Stimulated activated CD8-positive, alpha-beta memory T cell treated with anti-CD3 and anti-CD28 coated beads, Interleukin-4, amount 100 ng/mL, for 24 hours (primary cell): ENCODE measurements around the gene ZNF644.
A peak's percentile ranks its signal among the peaks of the same experiment; 100 is the strongest.

Source experiments
- DNase-seq: peaks from one replicate; pipeline ENCODE4 v3.0.0-alpha.2; 2020; ENCODE audit warnings: low read depth

Gene ZNF644

DNA sequence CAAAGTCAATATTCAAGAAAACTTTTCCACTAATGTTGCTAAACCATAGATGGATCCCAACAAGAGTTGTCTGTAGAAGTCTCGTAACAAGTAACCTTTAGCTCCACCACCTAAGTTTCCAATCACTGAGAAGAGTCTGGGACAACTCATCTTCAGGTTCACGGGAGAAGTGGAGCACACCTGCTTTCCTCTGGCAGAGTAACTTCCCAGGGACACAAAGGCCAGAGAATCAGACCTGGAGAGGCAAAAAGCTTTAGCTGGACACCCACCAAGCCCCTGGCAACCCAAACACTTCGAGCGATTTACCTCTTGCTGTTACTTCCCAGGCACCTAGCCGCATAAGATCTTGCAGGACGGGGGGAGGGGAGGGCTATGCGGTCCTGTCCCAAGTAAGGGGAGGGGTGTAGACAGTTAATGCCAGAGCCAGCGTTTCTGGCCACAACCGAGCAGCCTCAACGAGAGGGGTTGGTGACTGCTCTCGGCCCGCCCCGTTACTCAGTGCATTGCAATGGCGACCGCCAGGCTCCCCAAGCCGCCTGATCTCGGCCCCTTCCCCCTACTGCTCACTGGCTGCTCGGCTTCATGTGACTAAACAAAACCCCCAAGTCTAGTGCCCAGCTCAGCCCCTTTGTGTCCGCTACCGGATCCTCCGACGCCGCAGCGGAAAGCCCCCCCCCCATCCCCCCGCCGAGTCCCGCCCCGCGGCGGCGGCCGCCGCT is 709 bp downstream of the ZNF644 start:
- peak; percentile 53 for DNase-seq

DNA sequence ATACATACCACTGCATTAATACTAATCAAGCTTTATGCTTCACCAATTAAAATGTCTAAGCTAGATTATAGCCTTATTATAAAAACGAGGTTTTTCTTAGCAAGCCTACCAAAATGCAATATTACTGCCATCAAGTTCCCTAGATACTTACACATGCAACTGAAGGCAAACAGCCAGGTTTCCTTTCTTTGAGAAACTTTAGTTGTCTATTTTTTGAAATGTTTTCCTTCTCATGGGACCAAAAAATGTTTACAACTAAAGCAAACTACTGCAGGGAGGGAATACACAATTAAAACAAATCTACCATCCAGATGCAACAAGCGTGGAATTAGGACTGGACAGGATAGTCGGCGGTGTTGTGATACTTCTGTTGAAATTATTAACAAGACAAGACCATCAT is 1.3 kb downstream of the ZNF644 start:
- no peak for DNase-seq

GRCh38 chr1:91018006-91018405 is 3.8 kb downstream of the ZNF644 start:
- DNase-seq, result no peak

- DNase-seq, result no peak
These were observed 5.9 kb downstream of the ZNF644 start for GRCh38 chr1:91015794-91016550.

GRCh38 chr1:91015358-91015780 is 6.5 kb downstream of the ZNF644 start:
- DNase-seq, result no peak

- DNase-seq, result no peak
These were observed 7.4 kb downstream of the ZNF644 start for GRCh38 chr1:91014475-91014874.

DNA sequence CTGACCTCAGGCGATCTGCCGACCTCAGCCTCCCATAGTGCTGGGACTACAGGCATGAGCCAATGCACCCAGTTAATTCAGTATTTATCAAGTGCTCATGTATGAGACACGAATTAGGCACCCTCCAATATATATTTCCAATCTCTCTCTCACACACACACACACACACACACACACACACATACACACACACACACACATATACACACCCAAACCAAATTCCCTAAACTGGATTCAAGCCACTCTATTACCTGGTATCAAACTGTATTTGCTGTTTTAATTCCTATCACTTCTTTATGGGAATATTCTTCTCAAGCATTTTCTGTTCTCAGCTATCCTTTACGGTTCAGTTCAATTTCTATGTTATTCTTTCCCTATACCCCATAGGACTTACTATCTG is 8.5 kb downstream of the ZNF644 start:
- no peak for DNase-seq

DNA sequence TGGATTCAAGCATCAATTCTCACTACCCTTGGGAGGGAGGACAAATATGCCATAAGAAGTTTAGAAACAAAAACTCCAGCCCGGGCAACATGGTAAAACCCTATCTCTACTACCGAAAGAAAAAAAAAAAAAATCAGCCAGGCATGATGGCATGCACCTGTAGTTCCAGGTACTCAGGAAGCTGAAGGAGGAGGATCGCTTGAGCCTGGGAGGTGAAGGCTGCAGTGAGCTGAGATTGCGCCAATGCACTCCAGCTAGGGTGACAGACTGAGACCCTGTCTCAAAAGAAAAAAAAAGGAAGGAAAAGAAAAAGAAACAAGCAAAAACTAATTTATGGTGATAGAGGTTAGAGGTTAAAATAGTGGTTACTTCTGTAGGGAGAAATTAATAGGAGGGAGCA is 9.6 kb downstream of the ZNF644 start:
- no peak for DNase-seq

DNA sequence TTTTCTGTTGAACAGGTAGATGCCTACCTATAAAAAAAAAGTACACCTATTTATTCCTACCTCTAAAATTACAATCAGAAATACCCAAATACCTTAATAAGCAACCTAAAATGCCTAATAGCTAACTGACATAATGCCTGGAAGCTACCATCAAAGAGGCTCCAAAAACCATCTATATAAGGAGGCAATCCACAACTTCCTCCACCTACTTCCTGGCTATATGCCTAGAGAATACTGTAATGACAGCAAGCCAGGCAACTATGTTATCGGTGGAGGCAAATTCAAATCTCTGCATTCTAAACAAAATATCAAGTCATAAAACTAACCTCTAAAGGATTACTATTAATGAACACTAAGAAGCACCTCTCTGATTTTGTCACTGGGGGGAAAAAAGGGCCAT is 10.1 kb downstream of the ZNF644 start:
- DNase-seq, result no peak

GRCh38 chr1:91007827-91008226 is 14.0 kb downstream of the ZNF644 start:
- no peak for DNase-seq

GRCh38 chr1:91007092-91007491 is 14.7 kb downstream of the ZNF644 start:
- no peak for DNase-seq

GRCh38 chr1:91006113-91006908 is 15.5 kb downstream of the ZNF644 start:
- no peak for DNase-seq

DNA sequence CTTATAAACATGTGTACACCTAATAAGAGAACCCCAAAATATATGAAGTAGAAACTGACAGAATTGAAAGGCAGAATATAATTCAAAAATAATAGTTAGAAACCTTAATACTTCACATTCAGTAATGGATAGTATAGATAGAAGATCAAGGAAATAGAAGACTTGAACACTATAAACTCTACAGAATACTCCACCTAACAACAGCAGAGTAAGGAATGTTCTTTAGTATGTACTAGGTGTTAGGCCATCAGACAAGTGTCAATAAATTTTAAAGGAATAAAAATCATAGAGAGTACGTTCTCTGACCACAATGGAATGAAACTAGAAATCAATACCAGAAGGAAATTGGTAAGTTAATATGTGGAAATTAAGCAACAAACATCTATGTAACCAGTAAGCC is 16.6 kb downstream of the ZNF644 start:
- no peak for DNase-seq

GRCh38 chr1:91004145-91004544 is 17.7 kb downstream of the ZNF644 start:
- no peak for DNase-seq

GRCh38 chr1:90996742-90997413 is 25.0 kb downstream of the ZNF644 start:
- DNase-seq, result no peak

GRCh38 chr1:90995311-90995894 is 26.4 kb downstream of the ZNF644 start:
- no peak for DNase-seq

DNA sequence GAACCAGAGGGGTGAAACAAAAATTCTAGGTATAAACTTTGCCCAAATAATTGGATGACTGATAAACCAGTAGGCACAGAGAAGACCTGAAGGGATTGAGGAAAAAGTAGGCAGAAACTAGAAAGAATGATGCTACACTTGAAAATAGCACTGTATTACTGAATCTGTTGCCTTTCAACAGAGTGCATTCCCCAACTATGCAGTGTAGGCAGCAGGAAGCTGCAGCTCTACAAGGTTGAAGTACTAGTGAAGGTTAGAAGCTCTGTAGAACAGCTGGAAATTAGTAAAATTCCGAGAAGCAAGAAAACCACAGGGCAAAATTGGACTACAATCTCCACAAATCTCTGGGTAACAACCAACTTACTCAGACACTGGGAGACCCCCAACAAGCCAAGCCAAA is 27.4 kb downstream of the ZNF644 start:
- no peak for DNase-seq

DNA sequence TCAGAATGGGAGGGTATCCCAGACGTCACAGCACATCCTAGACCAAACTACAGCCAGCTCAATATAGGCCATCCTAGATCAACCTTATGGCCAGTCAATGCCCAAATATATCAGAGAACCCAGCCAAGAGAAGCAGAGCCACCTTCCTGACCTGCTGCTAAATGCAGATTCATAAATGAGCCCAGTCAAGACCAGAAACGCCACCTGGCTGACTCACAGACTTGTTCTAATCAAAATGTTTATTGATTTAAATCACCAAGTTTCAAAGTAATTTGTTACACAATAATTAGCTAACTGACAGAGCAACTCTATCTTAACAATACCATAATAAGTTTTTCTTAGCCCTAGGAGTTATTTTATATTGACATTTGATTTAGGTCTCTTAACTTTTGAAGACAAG is 28.6 kb downstream of the ZNF644 start:
- no peak for DNase-seq

DNA sequence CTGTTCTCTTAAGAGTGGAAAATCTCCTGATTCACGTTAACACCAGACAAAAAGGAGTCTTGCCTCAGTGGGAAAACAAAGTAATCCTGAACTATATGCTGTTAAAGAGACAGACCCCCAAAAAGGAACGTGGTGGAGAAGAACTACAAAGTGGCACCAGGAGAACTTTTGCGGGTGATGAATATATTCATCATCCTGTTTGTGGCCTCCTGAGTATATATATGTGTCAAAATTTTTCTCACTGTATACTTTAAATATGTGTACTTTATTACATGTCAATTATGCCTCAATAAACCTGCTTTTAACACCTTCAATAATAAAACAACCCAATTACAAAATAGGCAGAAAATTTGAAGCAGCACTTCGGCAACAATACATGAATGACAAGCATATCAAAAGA is 31.1 kb downstream of the ZNF644 start:
- DNase-seq, result no peak

- DNase-seq, result no peak
These were observed 31.8 kb downstream of the ZNF644 start for GRCh38 chr1:90989990-90990389.

GRCh38 chr1:90989302-90989701 is 32.5 kb downstream of the ZNF644 start:
- DNase-seq, result no peak

- no peak for DNase-seq
These were observed 34.0 kb downstream of the ZNF644 start for GRCh38 chr1:90987841-90988240.
